ENCODE measurements around the gene DHRSX.

DNA sequence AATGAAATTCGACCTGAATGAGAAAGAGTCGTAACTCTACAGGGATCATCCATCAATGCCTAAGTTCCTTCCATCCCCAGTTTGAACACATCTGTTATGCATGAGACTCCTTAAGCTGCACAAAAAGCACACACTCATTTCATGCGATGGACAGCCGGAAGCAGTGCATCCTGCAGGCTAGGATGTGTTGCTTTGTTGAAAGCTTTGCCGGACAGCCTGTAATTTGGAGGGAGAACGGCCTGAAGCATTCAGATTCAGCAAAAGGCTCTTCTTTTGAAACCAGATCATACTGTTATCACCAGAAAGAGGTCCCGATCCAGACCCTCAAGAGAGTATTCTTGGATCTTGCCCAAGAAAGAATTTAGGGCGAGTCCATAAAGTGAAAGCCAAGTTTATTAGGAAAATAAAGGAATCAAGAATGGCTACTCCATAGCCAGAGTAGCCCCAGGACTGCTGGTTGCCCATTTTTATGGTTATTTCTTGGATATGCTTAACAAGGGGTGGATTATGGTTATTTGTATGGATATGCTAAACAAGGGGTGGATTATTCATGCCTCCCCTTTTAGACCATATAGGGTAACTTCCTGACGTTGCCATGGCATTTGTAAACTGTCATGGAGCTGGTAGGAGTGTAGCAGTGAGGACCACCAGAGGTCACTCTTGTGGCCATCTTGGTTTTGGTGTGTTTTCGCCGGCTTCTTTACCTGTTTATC lies 48.1 kb upstream of the DHRSX start:
- TF ChIP-seq, protein P1, sequence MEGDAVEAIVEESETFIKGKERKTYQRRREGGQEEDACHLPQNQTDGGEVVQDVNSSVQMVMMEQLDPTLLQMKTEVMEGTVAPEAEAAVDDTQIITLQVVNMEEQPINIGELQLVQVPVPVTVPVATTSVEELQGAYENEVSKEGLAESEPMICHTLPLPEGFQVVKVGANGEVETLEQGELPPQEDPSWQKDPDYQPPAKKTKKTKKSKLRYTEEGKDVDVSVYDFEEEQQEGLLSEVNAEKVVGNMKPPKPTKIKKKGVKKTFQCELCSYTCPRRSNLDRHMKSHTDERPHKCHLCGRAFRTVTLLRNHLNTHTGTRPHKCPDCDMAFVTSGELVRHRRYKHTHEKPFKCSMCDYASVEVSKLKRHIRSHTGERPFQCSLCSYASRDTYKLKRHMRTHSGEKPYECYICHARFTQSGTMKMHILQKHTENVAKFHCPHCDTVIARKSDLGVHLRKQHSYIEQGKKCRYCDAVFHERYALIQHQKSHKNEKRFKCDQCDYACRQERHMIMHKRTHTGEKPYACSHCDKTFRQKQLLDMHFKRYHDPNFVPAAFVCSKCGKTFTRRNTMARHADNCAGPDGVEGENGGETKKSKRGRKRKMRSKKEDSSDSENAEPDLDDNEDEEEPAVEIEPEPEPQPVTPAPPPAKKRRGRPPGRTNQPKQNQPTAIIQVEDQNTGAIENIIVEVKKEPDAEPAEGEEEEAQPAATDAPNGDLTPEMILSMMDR (IDR thresholded peaks at IDR 0.05), result no peak
- no peak for TF ChIP-seq POLR2A (IDR thresholded peaks at IDR 0.05)

All from thyroid gland (tissue), 4 donors.